ENCODE results near the gene SYT17. TPM values are rescaled to one million over a fixed set of nuclear protein-coding genes. Genes with fewer than 3 reads are reported as not detected.

Gene SYT17
- polyA plus RNA-seq, 1 donor (not counting 4 experiments of a cell fraction or from before 2014, with no cell fraction given), result not detected

DNA sequence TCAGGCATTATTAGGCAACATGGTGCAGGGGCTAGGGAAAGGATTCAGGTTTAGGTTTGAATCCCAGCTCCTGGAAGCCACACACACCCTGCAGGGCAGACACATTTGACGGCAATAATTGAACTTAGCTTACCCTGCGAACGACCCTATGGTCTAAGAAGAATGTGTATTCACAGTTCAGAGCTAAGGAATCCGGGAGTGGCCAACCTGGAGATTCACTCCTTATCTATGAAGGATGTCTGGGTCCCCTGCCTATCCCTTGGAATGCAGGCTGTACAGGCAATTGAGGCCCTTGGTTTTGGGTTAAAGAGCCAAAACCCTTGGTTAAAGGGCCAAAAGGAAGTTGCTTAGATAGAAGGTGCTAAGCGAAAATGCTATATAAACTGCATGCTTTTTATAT is 2.9 kb upstream of the SYT17 start:
- FAIRE-seq, result no peak
- dilution Hi-C loops (cut with MboI; ENCODE audit: extremely low pct_ligation_motif_present, low sequenced_read_pairs), result no loop called here
- no peak for DNase-seq (ENCODE audit: low read depth, low spot score)

DNA sequence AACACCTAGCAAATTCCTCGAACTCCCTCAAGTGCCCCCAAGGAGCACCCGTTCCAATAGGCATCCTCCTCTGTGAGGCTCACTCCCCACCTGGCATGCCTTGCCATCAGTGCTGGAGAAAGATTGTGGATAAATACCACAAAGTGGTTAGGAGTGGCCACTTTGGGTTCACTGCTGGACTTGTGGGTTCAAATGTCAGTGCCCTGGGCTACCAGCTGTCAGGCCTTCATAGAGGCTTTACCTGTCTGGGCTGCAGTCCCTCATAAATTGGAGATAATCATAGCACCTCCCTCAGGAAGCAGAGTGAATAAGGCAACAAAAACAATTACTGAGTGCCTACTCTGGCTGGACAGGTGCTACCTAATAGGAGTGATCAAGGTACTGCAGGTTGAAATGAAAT is 1.5 kb upstream of the SYT17 start:
- TF ChIP-seq, protein P1, sequence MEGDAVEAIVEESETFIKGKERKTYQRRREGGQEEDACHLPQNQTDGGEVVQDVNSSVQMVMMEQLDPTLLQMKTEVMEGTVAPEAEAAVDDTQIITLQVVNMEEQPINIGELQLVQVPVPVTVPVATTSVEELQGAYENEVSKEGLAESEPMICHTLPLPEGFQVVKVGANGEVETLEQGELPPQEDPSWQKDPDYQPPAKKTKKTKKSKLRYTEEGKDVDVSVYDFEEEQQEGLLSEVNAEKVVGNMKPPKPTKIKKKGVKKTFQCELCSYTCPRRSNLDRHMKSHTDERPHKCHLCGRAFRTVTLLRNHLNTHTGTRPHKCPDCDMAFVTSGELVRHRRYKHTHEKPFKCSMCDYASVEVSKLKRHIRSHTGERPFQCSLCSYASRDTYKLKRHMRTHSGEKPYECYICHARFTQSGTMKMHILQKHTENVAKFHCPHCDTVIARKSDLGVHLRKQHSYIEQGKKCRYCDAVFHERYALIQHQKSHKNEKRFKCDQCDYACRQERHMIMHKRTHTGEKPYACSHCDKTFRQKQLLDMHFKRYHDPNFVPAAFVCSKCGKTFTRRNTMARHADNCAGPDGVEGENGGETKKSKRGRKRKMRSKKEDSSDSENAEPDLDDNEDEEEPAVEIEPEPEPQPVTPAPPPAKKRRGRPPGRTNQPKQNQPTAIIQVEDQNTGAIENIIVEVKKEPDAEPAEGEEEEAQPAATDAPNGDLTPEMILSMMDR (optimal IDR thresholded peaks at IDR 0.05 in 1 of 3, IDR thresholded peaks at IDR 0.05 in 1 of 3, conservative IDR thresholded peaks at IDR 0.05 in 1 of 3; ENCODE audit: extremely low read depth in 1 of 3, insufficient read depth in 2 of 3, low read length in 3 of 3), result peak in 2 of 3 experiments; percentile 2 to 15
- no peak for TF ChIP-seq EZH2 (IDR thresholded peaks at IDR 0.05; ENCODE audit: low read length)
- peaks cover 2% of the 10 kb centered on the region for H3K4me1 ChIP-seq (ENCODE audit: control insufficient read depth, extremely low read depth, insufficient read depth, low read length)
- H3K9me1 ChIP-seq (ENCODE audit: control insufficient read depth, extremely low read depth, insufficient read depth, low read length), result no peaks in the 10 kb centered on the region
- H3K4me2 ChIP-seq (ENCODE audit: control insufficient read depth, extremely low read depth, insufficient read depth, low read depth, low read length), result no peak overlapping the region
- no peaks in the 10 kb centered on the region for H3K9me3 ChIP-seq (ENCODE audit: control insufficient read depth, low read depth, low read length)
- no peak overlapping the region for H2AFZ ChIP-seq (ENCODE audit: control insufficient read depth, low read length)
- H3K27ac ChIP-seq (ENCODE audit: control insufficient read depth, insufficient read depth, low read length), result no peak overlapping the region
- H3K4me3 ChIP-seq (ENCODE audit: control insufficient read depth in 2 of 3, extremely low read depth in 1 of 3, insufficient read depth in 2 of 3, low read depth in 1 of 3, low read length in 3 of 3), result no peak overlapping the region
- FAIRE-seq (peak; percentile 23), DNase-seq (ENCODE audit: low read depth, low spot score) (no peak)
- H4K20me1 ChIP-seq (ENCODE audit: control insufficient read depth, extremely low read depth, insufficient read depth, low read length), result no peaks in the 10 kb centered on the region
- peaks cover 27% of the 10 kb centered on the region for H3K27me3 ChIP-seq (ENCODE audit: control insufficient read depth, extremely low read depth, insufficient read depth, low read length)
- no peak overlapping the region for H3K9ac ChIP-seq (ENCODE audit: control insufficient read depth, extremely low read depth, insufficient read depth, low read length)
- no peaks in the 10 kb centered on the region for H3K36me3 ChIP-seq (ENCODE audit: control insufficient read depth in 2 of 2, extremely low read depth in 1 of 2, insufficient read depth in 2 of 2, low read length in 2 of 2)
- no peaks in the 10 kb centered on the region for H3K79me2 ChIP-seq (ENCODE audit: control insufficient read depth, insufficient read depth, low read length)
- dilution Hi-C loops (cut with MboI; ENCODE audit: extremely low pct_ligation_motif_present, low sequenced_read_pairs), result no loop called here

More for the DNA sequence above, 2.9 kb upstream of the SYT17 start:
- Histone ChIP-seq H3K4me2 (ENCODE audit: control insufficient read depth, extremely low read depth, insufficient read depth, low read depth, low read length) (no peak overlapping the region), H3K27me3 (ENCODE audit: control insufficient read depth, extremely low read depth, insufficient read depth, low read length) (peaks cover 23% of the 10 kb centered on the region), H4K20me1 (ENCODE audit: control insufficient read depth, extremely low read depth, insufficient read depth, low read length) (no peaks in the 10 kb centered on the region), H3K9me1 (ENCODE audit: control insufficient read depth, extremely low read depth, insufficient read depth, low read length) (no peaks in the 10 kb centered on the region), H3K79me2 (ENCODE audit: control insufficient read depth, insufficient read depth, low read length) (no peaks in the 10 kb centered on the region), H3K36me3 (ENCODE audit: control insufficient read depth in 2 of 2, extremely low read depth in 1 of 2, insufficient read depth in 2 of 2, low read length in 2 of 2) (no peaks in the 10 kb centered on the region), H2AFZ (ENCODE audit: control insufficient read depth, low read length) (no peak overlapping the region), H3K4me3 (ENCODE audit: control insufficient read depth in 2 of 3, extremely low read depth in 1 of 3, insufficient read depth in 2 of 3, low read depth in 1 of 3, low read length in 3 of 3) (no peak overlapping the region), H3K9ac (ENCODE audit: control insufficient read depth, extremely low read depth, insufficient read depth, low read length) (no peak overlapping the region), H3K9me3 (ENCODE audit: control insufficient read depth, low read depth, low read length) (no peaks in the 10 kb centered on the region), H3K4me1 (ENCODE audit: control insufficient read depth, extremely low read depth, insufficient read depth, low read length) (peaks cover 2% of the 10 kb centered on the region), H3K27ac (ENCODE audit: control insufficient read depth, insufficient read depth, low read length) (no peak overlapping the region)
- TF ChIP-seq, protein P1 (optimal IDR thresholded peaks at IDR 0.05 in 1 of 3, IDR thresholded peaks at IDR 0.05 in 1 of 3, conservative IDR thresholded peaks at IDR 0.05 in 1 of 3; ENCODE audit: extremely low read depth in 1 of 3, insufficient read depth in 2 of 3, low read length in 3 of 3), result no peak
- no peak for TF ChIP-seq EZH2 (IDR thresholded peaks at IDR 0.05; ENCODE audit: low read length)
